H1 (cell line): ENCODE data around the gene HEPHL1. TPM values are rescaled to one million over a fixed set of nuclear protein-coding genes. Genes with fewer than 3 reads are reported as not detected.

ENCODE experiments used
- CTCF ChIA-PET: fragments of 300-600 bp; sonication (Branson Sonifier 250); formaldehyde crosslinking; loops from one replicate; lab custom pipeline; 2021; ENCODE audit not compliant: partially characterized antibody; lab: Charles Lee
- POLR2A ChIA-PET: fragments of 300-600 bp; sonication (Branson Sonifier 250); formaldehyde crosslinking; loops from one replicate; lab custom pipeline; 2021; ENCODE audit warnings: inconsistent platforms; ENCODE audit not compliant: partially characterized antibody; lab: Charles Lee
- DNase-seq, 2 experiments: peaks; one replicate each; pipeline versions ENCODE4 v3.0.0 to v3.0.0-alpha.2; 2010 to 2022; ENCODE audit warnings: low spot score in 2 of 2, low read depth in 1 of 2, mixed read lengths in 1 of 2
- FAIRE-seq: peaks from 2 replicates; lab custom pipeline; 2011; peaks lifted over from hg19 to GRCh38; lab: Jason Lieb, UNC
- H2AFZ ChIP-seq: 2 replicates; pipeline ENCODE4 v1.8.1; 2012; ENCODE audit warnings: low read length, inconsistent platforms
- H2AK5ac ChIP-seq: 2 replicates; pipeline ENCODE4 v1.6.1; 2013; ENCODE audit warnings: low read depth, low read length
- H2BK120ac ChIP-seq: replicated peaks from 2 replicates; pipeline ENCODE3; 2013; ENCODE audit warnings: low read depth, low read length, inconsistent platforms
- H2BK12ac ChIP-seq: 2 replicates; pipeline ENCODE4 v1.6.1; 2013; ENCODE audit warnings: low read depth, low read length
- H2BK15ac ChIP-seq: 2 replicates; pipeline ENCODE4 v1.6.1; 2013; ENCODE audit warnings: low read length
- H2BK20ac ChIP-seq: 2 replicates; pipeline ENCODE4 v1.6.1; 2013; ENCODE audit warnings: low read length
- H2BK5ac ChIP-seq: 2 replicates; pipeline ENCODE4 v1.6.1; 2013; ENCODE audit warnings: low read depth, low read length
- H3K14ac ChIP-seq: 2 replicates; pipeline ENCODE4 v1.6.1; 2013; ENCODE audit warnings: inconsistent platforms; ENCODE audit not compliant: insufficient read length
- H3K18ac ChIP-seq: 2 replicates; pipeline ENCODE4 v1.6.1; 2013; ENCODE audit warnings: low read length; ENCODE audit errors: extremely low read depth
- H3K23ac ChIP-seq: 2 replicates; pipeline ENCODE4 v1.6.1; 2013; ENCODE audit warnings: inconsistent platforms; ENCODE audit not compliant: insufficient read length
- H3K23me2 ChIP-seq: 2 replicates; pipeline ENCODE4 v1.6.1; 2013; ENCODE audit warnings: low read depth, low read length
- H3K27ac ChIP-seq: 2 replicates; pipeline ENCODE4 v1.6.1; 2011; ENCODE audit warnings: low read depth, low read length, inconsistent platforms
- H3K27me3 ChIP-seq, 4 experiments: replicated peaks in 1 of 4; 1 replicate in 1 of 4; 2 replicates in 3 of 4; pipeline versions ENCODE4 v1.6.1 to v1.8.1; 2011 to 2013; ENCODE audit warnings: low read length in 3 of 4, mild to moderate bottlenecking in 3 of 4, inconsistent platforms in 2 of 4, mixed read lengths in 2 of 4, moderate library complexity in 1 of 4; ENCODE audit not compliant: control insufficient read depth in 3 of 4, insufficient read depth in 3 of 4; ENCODE audit errors: extremely low read depth in 1 of 4
- H3K36me3 ChIP-seq, 4 experiments: 2 replicates each; pipeline versions ENCODE4 v1.6.1 to v1.8.1; 2011 to 2013; ENCODE audit warnings: mild to moderate bottlenecking in 4 of 4, low read length in 3 of 4, moderate library complexity in 2 of 4, control low read depth in 1 of 4, inconsistent platforms in 1 of 4; ENCODE audit not compliant: insufficient read depth in 4 of 4, control insufficient read depth in 2 of 4
- H3K4ac ChIP-seq: replicated peaks from 2 replicates; pipeline ENCODE3; 2013; ENCODE audit warnings: low read length, low read depth, mixed read lengths, inconsistent platforms; ENCODE audit not compliant: insufficient read length
- H3K4me1 ChIP-seq, 4 experiments: replicated peaks in 1 of 4; 1 replicate in 1 of 4; 2 replicates in 3 of 4; pipeline versions ENCODE4 v1.6.1 to v1.8.1; 2011 to 2013; ENCODE audit warnings: low read length in 3 of 4, inconsistent platforms in 2 of 4, mixed read lengths in 1 of 4; ENCODE audit not compliant: insufficient read depth in 4 of 4, control insufficient read depth in 3 of 4
- H3K4me2 ChIP-seq, 2 experiments: 2 replicates each; pipeline versions ENCODE4 v1.6.1 to v1.8.1; 2011 to 2013; ENCODE audit warnings: low read depth in 2 of 2, low read length in 2 of 2, control low read depth in 1 of 2, inconsistent platforms in 1 of 2, mild to moderate bottlenecking in 1 of 2; ENCODE audit not compliant: insufficient read depth in 1 of 2
- H3K4me3 ChIP-seq, 4 experiments: fragments of 200-600, 300-600 bp in 1 of 4; sonication (generic), shearing (Covaris generic), sonication (Bioruptor Twin) in 1 of 4; 2 replicates each; pipeline versions ENCODE4 v1.5.1 to v1.8.1; 2011 to 2016; ENCODE audit warnings: low read length in 4 of 4, low read depth in 3 of 4, control low read depth in 2 of 4, inconsistent platforms in 2 of 4, mild to moderate bottlenecking in 2 of 4, mixed read lengths in 1 of 4, moderate library complexity in 1 of 4; ENCODE audit not compliant: insufficient read depth in 2 of 4; ENCODE audit errors: extremely low read depth in 1 of 4
- H3K56ac ChIP-seq: replicated peaks from 2 replicates; pipeline ENCODE3; 2013; ENCODE audit warnings: low read depth, mild to moderate bottlenecking, mixed read lengths, low read length, inconsistent platforms; ENCODE audit not compliant: insufficient read length
- H3K79me1 ChIP-seq: 2 replicates; pipeline ENCODE4 v1.6.1; 2013; ENCODE audit warnings: low read depth, low read length, control low read depth
- H3K79me2 ChIP-seq, 2 experiments: 2 replicates each; pipeline versions ENCODE4 v1.6.1 to v1.8.1; 2012 to 2013; ENCODE audit warnings: low read length in 2 of 2, mild to moderate bottlenecking in 2 of 2, inconsistent platforms in 1 of 2; ENCODE audit not compliant: insufficient read depth in 2 of 2, control insufficient read depth in 1 of 2
- H3K9ac ChIP-seq, 4 experiments: replicated peaks in 1 of 4; 1 replicate in 1 of 4; 2 replicates in 3 of 4; pipeline versions ENCODE4 v1.6.1 to v1.8.1; 2011 to 2013; ENCODE audit warnings: low read depth in 3 of 4, low read length in 3 of 4, control low read depth in 2 of 4, mild to moderate bottlenecking in 2 of 4, moderate library complexity in 2 of 4, inconsistent platforms in 1 of 4; ENCODE audit errors: extremely low read depth in 1 of 4
- H3K9me3 ChIP-seq, 2 experiments: 2 replicates each; pipeline versions ENCODE4 v1.6.1 to v1.8.1; 2012 to 2013; ENCODE audit warnings: mild to moderate bottlenecking in 2 of 2, moderate library complexity in 2 of 2, control low read depth in 1 of 2, inconsistent platforms in 1 of 2, low read depth in 1 of 2, low read length in 1 of 2, mixed read lengths in 1 of 2; ENCODE audit not compliant: insufficient read depth in 2 of 2
- H4K20me1 ChIP-seq, 2 experiments: replicated peaks in 1 of 2; 2 replicates each; pipeline versions ENCODE3 to v1.8.1; 2011 to 2013; ENCODE audit warnings: inconsistent platforms in 2 of 2, low read length in 2 of 2, mild to moderate bottlenecking in 1 of 2; ENCODE audit not compliant: insufficient read depth in 2 of 2, control insufficient read depth in 1 of 2
- H4K5ac ChIP-seq: 2 replicates; pipeline ENCODE4 v1.6.1; 2013; ENCODE audit warnings: low read length, low read depth, mixed read lengths, inconsistent platforms; ENCODE audit not compliant: insufficient read length
- H4K8ac ChIP-seq: 2 replicates; pipeline ENCODE4 v1.8.0; 2013; ENCODE audit warnings: mild to moderate bottlenecking, moderate library complexity, low read length, inconsistent platforms; ENCODE audit not compliant: insufficient read depth; ENCODE audit errors: extremely low read depth
- H4K91ac ChIP-seq: replicated peaks from 2 replicates; pipeline ENCODE3; 2013; ENCODE audit warnings: low read length, mixed read lengths, inconsistent platforms; ENCODE audit not compliant: insufficient read length
- BCL11A ChIP-seq, 2 experiments: IDR thresholded peaks; one replicate each; pipeline ENCODE4 v1.6.1; 2011; ENCODE audit warnings: low read depth in 2 of 2, low read length in 2 of 2, mild to moderate bottlenecking in 2 of 2
- CHD2 ChIP-seq: IDR thresholded peaks from 2 replicates; pipeline ENCODE4 v1.6.1; 2012; ENCODE audit warnings: low read length, improper control_type of control experiment
- EGR1 ChIP-seq: IDR thresholded peaks from 2 replicates; pipeline ENCODE4 v1.6.1; 2011; ENCODE audit warnings: low read depth, low read length, borderline replicate concordance
- FOSL1 ChIP-seq: IDR thresholded peaks from 2 replicates; pipeline ENCODE4 v1.6.1; 2011; ENCODE audit warnings: mild to moderate bottlenecking, low read depth, low read length, moderate library complexity; ENCODE audit not compliant: insufficient read depth
- KDM1A ChIP-seq: fragments of 200-600, 300-600 bp; sonication (generic); IDR thresholded peaks from 2 replicates; pipeline ENCODE4 v1.7.1; 2016; ENCODE audit warnings: mild to moderate bottlenecking, low read length, borderline replicate concordance
- PHF8 ChIP-seq: fragments of 200-600 bp; sonication (generic); conservative IDR thresholded peaks from 2 replicates; pipeline ENCODE4 v1.7.1; 2012; ENCODE audit warnings: low read depth, mild to moderate bottlenecking, inconsistent platforms, low read length, moderate library complexity
- POLR2A ChIP-seq, 2 experiments: IDR thresholded peaks; 1 replicate in 1 of 2; 2 replicates in 1 of 2; pipeline ENCODE4 v1.6.1; 2011; ENCODE audit warnings: low read depth in 2 of 2, low read length in 2 of 2, mild to moderate bottlenecking in 2 of 2; ENCODE audit errors: control extremely low read depth in 1 of 2
- SRF ChIP-seq: IDR thresholded peaks from 2 replicates; pipeline ENCODE4 v1.6.1; 2011; ENCODE audit warnings: mild to moderate bottlenecking, low read depth, low read length, moderate library complexity
- TCF12 ChIP-seq: IDR thresholded peaks from 2 replicates; pipeline ENCODE4 v1.6.1; 2011; ENCODE audit warnings: low read depth, mild to moderate bottlenecking, low read length
- WGBS, 2 experiments: shearing (Covaris generic) in 1 of 2; methylation state at CpG; one replicate each; pipeline versions ENCODE4 v1.1.6 to v1.1.7; 2013 to 2015; ENCODE audit warnings: low lambda C conversion rate in 2 of 2, mixed read lengths in 2 of 2, inconsistent platforms in 1 of 2, low coverage in 1 of 2, missing lambda C conversion rate in 1 of 2; ENCODE audit not compliant: insufficient replicate concordance in 2 of 2, insufficient coverage in 1 of 2, insufficient read length in 1 of 2; ENCODE audit errors: extremely low coverage in 1 of 2, missing lambda C conversion rate in 1 of 2; 5-methylcytosine and 5-hydroxymethylcytosine counted together
- polyA plus RNA-seq, 7 experiments: library from polyadenylated mRNA; depleted of rRNA in 3 of 7; stranded (reverse) in 5 of 7; unstranded in 2 of 7; fragments of >200 nt in 5 of 7; fragments of 200-250 nt in 2 of 7; gene quantifications; 1 replicate in 5 of 7; 2 replicates in 1 of 7; 4 replicates in 1 of 7; pipeline versions ENCODE4 v1.2.1 to v1.2.3, GENCODE V29; 2011 to 2013; ENCODE audit warnings: missing spikeins in 2 of 7, mixed read lengths in 2 of 7
- total RNA-seq: library from RNA; stranded (reverse); fragmentation: NEBNext Ultra II Directional; extraction: Animal tissue kit (Norgen Biotek cat#: 25700); gene quantifications from 2 replicates; pipeline ENCODE4 v1.2.1, GENCODE V29; 2021
- TF ChIP-seq, protein P1 (sequence below), 3 experiments: IDR thresholded peaks; 1 replicate in 2 of 3; 2 replicates in 1 of 3; pipeline versions ENCODE4 v1.5.1 to v1.6.1; 2011; ENCODE audit warnings: low read length in 3 of 3, mild to moderate bottlenecking in 3 of 3, inconsistent platforms in 2 of 3, low read depth in 1 of 3, moderate library complexity in 1 of 3; ENCODE audit not compliant: insufficient read depth in 1 of 3; ENCODE audit errors: control extremely low read depth in 1 of 3

HEPHL1 gene
- total and polyA plus RNA-seq, 2 of the 8 experiments (the other 6 are each of a cell fraction or from before 2014, with no cell fraction given) = 0.09 to 0.11 TPM

DNA sequence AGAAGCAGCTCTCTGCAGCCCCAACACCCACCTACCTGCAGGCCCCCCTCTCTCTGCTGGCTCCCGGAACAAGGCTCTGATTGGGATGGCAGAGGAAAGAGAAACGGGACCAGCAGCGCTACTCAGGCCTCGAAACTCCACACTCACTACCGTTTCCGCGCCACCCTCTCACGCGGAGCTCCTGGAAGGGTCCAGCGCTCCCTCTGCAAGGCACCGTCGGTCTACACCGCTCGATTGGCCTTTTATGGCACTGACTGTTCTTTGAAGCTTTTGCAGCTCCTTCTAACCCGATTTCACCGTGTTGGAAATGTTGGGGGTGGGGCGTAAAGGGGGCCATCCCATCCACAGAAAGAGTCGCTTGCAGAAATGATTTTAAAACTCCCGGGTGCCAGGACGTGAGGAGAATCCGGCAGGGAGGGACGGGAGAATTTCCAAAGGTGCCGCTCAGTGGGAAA, 107.2 kb downstream of the HEPHL1 start:
- peak in 1 of 2 experiments; percentile 71 for DNase-seq
- no peak for TF ChIP-seq TCF12
- no peak for TF ChIP-seq CHD2
- TF ChIP-seq, protein P1, sequence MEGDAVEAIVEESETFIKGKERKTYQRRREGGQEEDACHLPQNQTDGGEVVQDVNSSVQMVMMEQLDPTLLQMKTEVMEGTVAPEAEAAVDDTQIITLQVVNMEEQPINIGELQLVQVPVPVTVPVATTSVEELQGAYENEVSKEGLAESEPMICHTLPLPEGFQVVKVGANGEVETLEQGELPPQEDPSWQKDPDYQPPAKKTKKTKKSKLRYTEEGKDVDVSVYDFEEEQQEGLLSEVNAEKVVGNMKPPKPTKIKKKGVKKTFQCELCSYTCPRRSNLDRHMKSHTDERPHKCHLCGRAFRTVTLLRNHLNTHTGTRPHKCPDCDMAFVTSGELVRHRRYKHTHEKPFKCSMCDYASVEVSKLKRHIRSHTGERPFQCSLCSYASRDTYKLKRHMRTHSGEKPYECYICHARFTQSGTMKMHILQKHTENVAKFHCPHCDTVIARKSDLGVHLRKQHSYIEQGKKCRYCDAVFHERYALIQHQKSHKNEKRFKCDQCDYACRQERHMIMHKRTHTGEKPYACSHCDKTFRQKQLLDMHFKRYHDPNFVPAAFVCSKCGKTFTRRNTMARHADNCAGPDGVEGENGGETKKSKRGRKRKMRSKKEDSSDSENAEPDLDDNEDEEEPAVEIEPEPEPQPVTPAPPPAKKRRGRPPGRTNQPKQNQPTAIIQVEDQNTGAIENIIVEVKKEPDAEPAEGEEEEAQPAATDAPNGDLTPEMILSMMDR (IDR thresholded peaks at IDR 0.05; ENCODE audit: control extremely low read depth in 1 of 3, insufficient read depth in 1 of 3, low read depth in 1 of 3, low read length in 3 of 3) = no peak
- TF ChIP-seq KDM1A = no peak
- no peak for TF ChIP-seq POLR2A (IDR thresholded peaks at IDR 0.05; ENCODE audit: control extremely low read depth in 1 of 2, low read depth in 2 of 2, low read length in 2 of 2)
- no peak for TF ChIP-seq EGR1
- no peak; the same call in 1 of the 2 replicates for TF ChIP-seq PHF8
- no peak for TF ChIP-seq BCL11A (IDR thresholded peaks at IDR 0.05; ENCODE audit: low read depth in 2 of 2, low read length in 2 of 2)
- TF ChIP-seq SRF = peak; percentile 44; the same call in 1 of the 2 replicates
- TF ChIP-seq FOSL1 = no peak

More for the DNA sequence above, 107.2 kb downstream of the HEPHL1 start:
- H2AK5ac ChIP-seq = no peak overlapping the region
- H3K23ac ChIP-seq = no peak overlapping the region
- peaks cover 18 to 28% of the 10 kb centered on the region in 2 experiments for H4K20me1 ChIP-seq
- no peaks in the 10 kb centered on the region for H3K27me3 ChIP-seq
- H3K23me2 ChIP-seq = peaks cover 17% of the 10 kb centered on the region
- peak overlapping the region in 3 of 4 experiments; percentile 65 to 95 (median 91); a peak in 6 of 7 replicates for H3K9ac ChIP-seq
- H2BK5ac ChIP-seq = peak overlapping the region; percentile 96
- ChIA-PET CTCF (interaction anchor here (0.6 to 2.9 kb wide), 10 partner anchors 10 to 529 kb away, joined by 3 to 12 read pairs (median 4); no protein-coding TSS in a partner anchor), POLR2A (interaction anchor here (0.8 to 2.8 kb wide), 17 partner anchors 9 to 387 kb away, joined by 3 to 32 read pairs (median 4); partner anchors contain the start of genes C11orf54, HEPHL1 and TAF1D)
- peak overlapping the region; percentile 98 for H3K18ac ChIP-seq
- peak overlapping the region; percentile 84; the same call in 1 of the 2 replicates for H4K8ac ChIP-seq
- H3K36me3 ChIP-seq = 0 out of 8 replicates have a peak, but pooled peaks cover 0 to 4% (median 0%) of the 10 kb centered on the region in 4 experiments
- H3K4me2 ChIP-seq = peak overlapping the region; percentile 96 to 97
- peak overlapping the region; percentile 88; the same call in 1 of the 2 replicates for H2BK15ac ChIP-seq
- H2AFZ ChIP-seq = no peak overlapping the region
- peak overlapping the region; percentile 90 for H3K27ac ChIP-seq
- peak overlapping the region; percentile 97 for H4K5ac ChIP-seq
- FAIRE-seq = no peak
- H3K79me1 ChIP-seq = peaks cover 14% of the 10 kb centered on the region
- no peak overlapping the region for H2BK20ac ChIP-seq
- peak overlapping the region; percentile 80 for H2BK120ac ChIP-seq
- H3K14ac ChIP-seq = no peak overlapping the region
- peaks cover 35 to 67% of the 10 kb centered on the region in 2 experiments for H3K79me2 ChIP-seq
- peaks cover 0 to 3% of the 10 kb centered on the region in 2 experiments; a peak in 2 of 4 replicates for H3K9me3 ChIP-seq
- peak overlapping the region; percentile 96 for H4K91ac ChIP-seq
- whole genome bisulfite sequencing, 2 experiments = 2% methylated on average over 23 of the region's 23 CpGs; no CpG with 5 or more reads in 1 of the 2 experiments
- no peak overlapping the region for H3K4ac ChIP-seq
- H2BK12ac ChIP-seq = peak overlapping the region; percentile 64; the same call in 1 of the 2 replicates
- peaks cover 10 to 32% (median 16%) of the 10 kb centered on the region in 4 experiments for H3K4me1 ChIP-seq
- peak overlapping the region; percentile 86 for H3K56ac ChIP-seq
- peak overlapping the region; percentile 77 to 96 (median 86) for H3K4me3 ChIP-seq
